GM19238 (cell line): ENCODE data around the gene STK32C.

Experiments used
- DNase-seq: peaks from one replicate; pipeline ENCODE4 v3.0.0; 2011; ENCODE audit warnings: low spot score; ENCODE audit not compliant: insufficient read length

Gene STK32C

DNA sequence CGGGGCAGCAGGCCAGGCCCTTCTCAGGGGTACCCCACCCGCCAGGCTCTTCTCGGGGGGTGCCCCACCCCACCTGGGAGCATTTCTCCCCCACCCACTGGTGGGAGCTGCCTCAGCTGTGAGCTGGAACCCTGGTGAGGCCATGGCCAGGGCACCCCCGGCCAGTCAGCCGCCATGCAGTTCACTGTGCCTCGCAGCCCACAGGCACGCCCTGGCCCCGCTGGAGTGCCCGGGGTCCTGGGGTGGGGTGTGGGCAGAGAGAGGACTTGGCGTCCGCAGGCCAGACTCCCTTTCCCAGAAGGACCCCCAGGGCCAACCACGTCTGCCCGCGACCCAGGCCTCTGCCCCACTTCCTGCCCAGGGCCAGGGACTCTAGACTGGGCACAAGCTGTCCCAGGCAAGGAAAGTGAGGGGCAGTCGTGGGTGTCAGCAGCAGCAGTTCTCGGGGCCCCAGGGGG lies 107.9 kb downstream of the STK32C start:
- no peak for DNase-seq

- DNase-seq = no peak
These were observed 108.4 kb downstream of the STK32C start for GRCh38 chr10:132199268-132199853.

GRCh38 chr10:132198381-132199181 lies 109.2 kb downstream of the STK32C start:
- DNase-seq = no peak

DNA sequence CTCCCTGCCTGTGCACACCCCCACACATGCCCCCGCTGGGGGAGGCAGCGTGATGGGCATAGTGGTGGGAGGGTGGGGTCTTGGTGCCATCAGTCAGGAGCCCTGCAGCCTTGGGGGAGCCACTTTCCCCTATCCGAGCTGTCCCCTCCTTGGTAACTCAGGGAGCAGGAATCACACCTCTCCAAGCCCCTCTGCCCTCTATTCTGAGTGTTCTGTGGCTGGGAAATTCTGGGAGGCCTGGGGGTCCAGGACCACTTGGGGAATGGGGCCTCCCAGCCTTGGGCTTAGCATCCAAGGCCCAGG lies 109.7 kb downstream of the STK32C start:
- DNase-seq = no peak

- no peak for DNase-seq
These were observed 110.3 kb downstream of the STK32C start for GRCh38 chr10:132197271-132198067.

GRCh38 chr10:132196178-132197113 lies 111.3 kb downstream of the STK32C start:
- no peak for DNase-seq

DNA sequence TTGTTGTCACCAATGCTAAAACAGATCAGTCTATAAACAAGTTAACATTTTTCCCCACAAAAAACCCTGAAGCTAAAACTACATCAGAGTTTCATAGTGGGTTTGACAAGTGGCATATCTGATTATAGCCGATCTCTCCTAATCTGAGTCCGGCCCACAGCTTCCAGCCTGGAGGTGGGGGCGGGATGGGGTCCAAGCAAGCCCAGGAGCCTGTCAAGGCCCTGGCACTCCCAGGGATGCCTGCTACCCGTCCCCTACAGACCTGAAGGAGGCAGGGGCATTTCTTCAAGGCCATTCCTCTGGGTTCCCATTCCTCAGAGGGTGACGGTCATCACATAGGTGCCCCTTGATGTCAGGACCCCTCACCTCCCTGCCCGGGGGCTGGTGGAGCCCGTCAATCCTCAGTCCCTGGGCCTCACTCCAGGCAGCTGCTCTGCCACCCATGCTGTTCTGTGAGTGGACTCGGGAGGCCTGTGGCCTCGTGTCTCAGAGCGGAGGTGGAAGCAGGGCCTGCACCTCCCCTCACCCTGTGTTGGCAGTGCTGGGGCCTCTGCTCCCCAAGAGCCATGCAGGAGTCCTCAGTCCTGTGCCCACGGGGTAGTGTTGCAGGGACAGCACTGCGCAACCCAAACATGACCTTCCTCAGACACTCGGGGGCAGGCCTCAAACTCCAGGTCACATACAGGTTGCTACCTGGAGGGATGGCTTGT lies 112.2 kb downstream of the STK32C start:
- DNase-seq = no peak

DNA sequence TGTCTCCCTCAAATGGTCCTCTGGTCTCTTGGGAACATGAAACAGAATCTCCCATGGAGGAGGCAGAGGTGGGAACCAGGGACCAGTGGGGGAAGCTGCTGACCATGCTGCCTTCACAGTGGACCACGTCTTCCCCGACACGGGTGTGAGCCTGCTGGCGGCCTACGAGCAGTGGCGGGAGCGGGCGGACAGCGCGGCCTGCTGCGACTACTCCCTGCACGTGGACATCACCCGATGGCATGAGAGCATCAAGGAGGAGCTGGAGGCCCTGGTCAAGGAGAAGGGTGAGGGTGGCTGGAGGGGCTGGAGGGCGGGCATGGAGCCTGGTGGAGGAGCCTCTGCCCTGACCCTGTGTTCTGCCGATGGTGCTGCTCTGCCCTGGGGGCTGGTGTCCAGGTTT lies 113.0 kb downstream of the STK32C start:
- DNase-seq = no peak

- no peak for DNase-seq
These were observed 113.7 kb downstream of the STK32C start for GRCh38 chr10:132193907-132194552.

GRCh38 chr10:132192991-132193665 lies 114.6 kb downstream of the STK32C start:
- DNase-seq = no peak

GRCh38 chr10:132192076-132192975 lies 115.4 kb downstream of the STK32C start:
- no peak for DNase-seq

GRCh38 chr10:132189810-132190422 lies 117.8 kb downstream of the STK32C start:
- DNase-seq = no peak

GRCh38 chr10:132189016-132189415 lies 118.7 kb downstream of the STK32C start:
- DNase-seq = no peak

DNA sequence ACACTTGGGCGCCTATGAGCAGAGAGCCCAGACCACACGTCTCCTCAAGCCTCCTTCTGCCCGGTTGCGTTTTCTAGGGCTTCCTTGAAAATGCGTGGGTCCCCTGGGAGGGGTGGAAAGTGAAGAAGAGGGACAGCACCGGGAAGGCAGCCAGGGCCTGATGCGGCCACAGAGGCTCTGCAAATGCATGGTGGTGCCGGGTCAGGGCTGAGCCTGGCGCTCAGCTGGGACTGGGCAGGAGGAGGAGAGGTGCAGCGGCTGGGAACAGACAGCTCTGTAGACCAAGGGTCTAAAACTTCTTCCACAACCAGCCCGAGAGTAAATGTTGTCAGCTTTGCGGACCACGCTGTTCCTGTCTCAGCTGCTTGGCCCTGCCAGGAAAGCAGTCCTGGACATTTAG lies 119.4 kb downstream of the STK32C start:
- DNase-seq = no peak

DNA sequence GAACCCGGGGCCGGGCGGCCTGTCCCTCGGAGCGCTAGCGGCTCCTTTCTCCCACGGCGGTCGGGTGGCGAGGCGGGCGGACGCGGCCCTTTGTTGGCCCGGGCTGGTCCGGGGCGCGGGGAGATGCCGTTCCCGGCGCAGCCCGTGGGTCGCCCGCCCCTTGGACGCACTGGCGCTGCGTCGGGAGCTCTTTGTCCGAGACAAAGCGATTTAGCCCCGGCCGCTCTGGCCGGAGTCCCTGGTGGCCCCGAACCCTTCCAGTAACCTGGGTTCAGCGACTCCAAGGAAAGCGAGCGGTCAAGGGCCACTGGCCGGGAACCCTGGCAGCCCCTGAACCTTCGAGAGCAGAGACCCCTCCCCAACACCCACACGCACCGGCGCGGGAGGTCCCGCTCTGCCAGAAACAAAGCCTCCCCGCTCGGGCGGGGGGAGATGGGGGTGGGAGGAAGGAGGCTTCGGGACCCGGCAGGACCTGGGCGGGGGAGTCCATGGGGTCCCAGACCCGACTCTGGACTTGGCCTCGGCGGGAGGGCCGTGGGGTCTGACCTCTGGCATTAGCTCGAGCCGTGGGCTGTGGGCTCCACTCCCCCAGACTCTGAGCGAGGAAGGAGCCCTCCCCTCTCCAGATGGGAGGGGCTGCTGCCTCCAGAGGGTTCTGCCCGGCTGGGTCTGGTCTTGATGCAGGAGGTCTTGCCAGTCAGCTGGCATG lies 120.2 kb downstream of the STK32C start:
- DNase-seq = no peak

GRCh38 chr10:132186488-132187429 lies 121.0 kb downstream of the STK32C start, which contains the start of gene DPYSL4:
Gene DPYSL4 (plus strand): TSS chr10:132186948. CDS start chr10:132187064, 116 bp downstream.
- DNase-seq = peak; percentile 50
